GM23338 (cell line): ENCODE data around the gene ZFP36L1. TPM values are rescaled to one million over a fixed set of nuclear protein-coding genes. Genes with fewer than 3 reads are reported as not detected.

Source experiments
- ATAC-seq: fragments of 200-7000 bp; cut with Tn5 transposase; 3 replicates; pipeline ENCODE4 v1.9.1; 2020
- DNase-seq: peaks from one replicate; pipeline ENCODE4 v3.0.0-alpha.2; 2015; ENCODE audit warnings: low spot score
- H2AFZ ChIP-seq: fragments of 200-600 bp; sonication (generic); 2 replicates; pipeline ENCODE4 v1.8.0; 2016; ENCODE audit warnings: antibody characterized with exemption, mild to moderate bottlenecking, moderate library complexity
- H3F3A ChIP-seq: fragments of 200-600 bp; sonication (generic); replicated peaks from 2 replicates; pipeline ENCODE4 v1.8.0; 2017; ENCODE audit warnings: antibody characterized with exemption, mixed run types, low read depth
- H3K27ac ChIP-seq: fragments of 200-600 bp; sonication (generic); 2 replicates; pipeline ENCODE4 v1.6.1; 2016; ENCODE audit warnings: low read depth
- H3K27me3 ChIP-seq: fragments of 200-600 bp; sonication (generic); 2 replicates; pipeline ENCODE4 v1.8.0; 2016; ENCODE audit warnings: mild to moderate bottlenecking, mixed run types, moderate library complexity; ENCODE audit not compliant: insufficient read depth
- H3K36me3 ChIP-seq: fragments of 200-600 bp; sonication (generic); 2 replicates; pipeline ENCODE4 v1.8.0; 2016; ENCODE audit warnings: mild to moderate bottlenecking; ENCODE audit not compliant: insufficient read depth
- H3K4me1 ChIP-seq: fragments of 200-600 bp; sonication (generic); 2 replicates; pipeline ENCODE4 v1.8.0; 2016; ENCODE audit warnings: mild to moderate bottlenecking, moderate library complexity; ENCODE audit not compliant: insufficient read depth
- H3K4me2 ChIP-seq: fragments of 200-600 bp; sonication (generic); 2 replicates; pipeline ENCODE4 v1.7.1; 2017; ENCODE audit warnings: mixed run types
- H3K4me3 ChIP-seq: fragments of 200-600 bp; sonication (generic); 2 replicates; pipeline ENCODE4 v1.6.1; 2016; ENCODE audit warnings: mixed run types
- H3K79me2 ChIP-seq: fragments of 200-600 bp; sonication (generic); replicated peaks from 2 replicates; pipeline ENCODE4 v1.8.0; 2017; ENCODE audit warnings: mild to moderate bottlenecking; ENCODE audit not compliant: insufficient read depth
- H3K9me2 ChIP-seq: fragments of 200-600 bp; sonication (generic); 2 replicates; pipeline ENCODE4 v1.8.0; 2017; ENCODE audit not compliant: insufficient read depth
- H4K20me1 ChIP-seq: fragments of 200-600 bp; sonication (generic); replicated peaks from 2 replicates; pipeline ENCODE4 v1.8.0; 2017; ENCODE audit warnings: mild to moderate bottlenecking; ENCODE audit not compliant: insufficient read depth
- H3K27ac Mint-ChIP-seq: 2 replicates; pipeline ENCODE4 v1.8.0; 2020; ENCODE audit warnings: inconsistent platforms, mild to moderate bottlenecking, moderate library complexity, mixed read lengths
- H3K27me3 Mint-ChIP-seq: 3 replicates; pipeline ENCODE4 v1.8.0; 2022; ENCODE audit warnings: low read depth, mild to moderate bottlenecking, moderate library complexity, mixed read lengths, inconsistent platforms; ENCODE audit not compliant: insufficient read depth, poor library complexity
- H3K36me3 Mint-ChIP-seq: 3 replicates; pipeline ENCODE4 v1.8.0; 2021; ENCODE audit warnings: low read depth, mild to moderate bottlenecking, inconsistent platforms, moderate library complexity, mixed read lengths
- H3K4me1 Mint-ChIP-seq: 3 replicates; pipeline ENCODE4 v1.8.0; 2020; ENCODE audit warnings: mild to moderate bottlenecking, inconsistent platforms, mixed read lengths
- H3K4me3 Mint-ChIP-seq: 3 replicates; pipeline ENCODE4 v1.8.0; 2021; ENCODE audit warnings: moderate library complexity, mild to moderate bottlenecking, inconsistent platforms, mixed read lengths
- H3K9me3 Mint-ChIP-seq: 3 replicates; pipeline ENCODE4 v1.8.0; 2020; ENCODE audit warnings: moderate library complexity, mild to moderate bottlenecking, inconsistent platforms, mixed read lengths
- CREB1 ChIP-seq: fragments of 250-450 bp; sonication (Bioruptor Pico); IDR thresholded peaks from 2 replicates; pipeline ENCODE4 v1.5.0; 2020; ENCODE audit warnings: low read depth, mild to moderate bottlenecking, moderate library complexity
- CTCF ChIP-seq, 2 experiments: fragments of 200-600 bp in 1 of 2; sonication (generic) in 1 of 2; conservative IDR thresholded peaks; 2 replicates each; pipeline versions ENCODE4 v1.5.1 to v1.6.1; 2016 to 2017; ENCODE audit warnings: antibody characterized with exemption in 2 of 2, low read depth in 2 of 2, mild to moderate bottlenecking in 2 of 2, moderate library complexity in 1 of 2
- ETS1 ChIP-seq: IDR thresholded peaks from 2 replicates; pipeline ENCODE4 v1.6.1; 2016; ENCODE audit warnings: antibody characterized with exemption
- EZH2 ChIP-seq: fragments of 200-600 bp; sonication (generic); IDR thresholded peaks from one replicate; pipeline ENCODE4 v1.8.0; 2017; ENCODE audit warnings: antibody characterized with exemption, mild to moderate bottlenecking, low read depth; ENCODE audit not compliant: unreplicated experiment
- EZH2phosphoT487 ChIP-seq: fragments of 200-600 bp; sonication (generic); IDR thresholded peaks from one replicate; pipeline ENCODE4 v1.8.1; 2018; ENCODE audit warnings: antibody characterized with exemption; ENCODE audit not compliant: unreplicated experiment
- JUNB ChIP-seq: IDR thresholded peaks from one replicate; pipeline ENCODE4 v1.6.1; 2016; ENCODE audit warnings: antibody characterized with exemption; ENCODE audit not compliant: unreplicated experiment
- NANOG ChIP-seq: IDR thresholded peaks from 2 replicates; pipeline ENCODE4 v1.6.1; 2016; ENCODE audit warnings: antibody characterized with exemption, borderline replicate concordance
- POLR2AphosphoS5 ChIP-seq: IDR thresholded peaks from 2 replicates; pipeline ENCODE4 v1.6.1; 2016; ENCODE audit warnings: antibody characterized with exemption, low read depth
- REST ChIP-seq: IDR thresholded peaks from one replicate; pipeline ENCODE4 v1.6.1; 2018; ENCODE audit warnings: antibody characterized with exemption; ENCODE audit not compliant: unreplicated experiment
- STAT1 ChIP-seq: IDR thresholded peaks from one replicate; pipeline ENCODE4 v1.6.1; 2016; ENCODE audit warnings: antibody characterized with exemption; ENCODE audit not compliant: unreplicated experiment
- ZNF114 ChIP-seq: fragments of 250-450 bp; sonication (Bioruptor Pico); IDR thresholded peaks from 2 replicates; pipeline ENCODE4 v1.5.0; 2020; ENCODE audit warnings: mild to moderate bottlenecking, moderate library complexity
- ZNF331 ChIP-seq: fragments of 250-450 bp; sonication (Bioruptor Pico); IDR thresholded peaks from 2 replicates; pipeline ENCODE4 v1.5.0; 2020; ENCODE audit warnings: low read depth, mild to moderate bottlenecking, moderate library complexity
- ZNF462 ChIP-seq: fragments of 250-450 bp; sonication (Bioruptor Pico); IDR thresholded peaks from 2 replicates; pipeline ENCODE4 v1.5.0; 2020; ENCODE audit warnings: mild to moderate bottlenecking, moderate library complexity
- polyA plus RNA-seq: library from polyadenylated mRNA; unstranded; fragments of >200 nt; fragmentation: Nextera tagmentation; extraction: Ambion mirVana; gene quantifications from 2 replicates; pipeline ENCODE4 v1.2.1, GENCODE V29; 2016
- total RNA-seq: library from RNA; depleted of rRNA; stranded (reverse); fragments of >200 nt; shearing (Covaris generic); gene quantifications from 2 replicates; pipeline ENCODE4 v1.2.3, GENCODE V29; 2014

Gene ZFP36L1
- total and polyA plus RNA-seq, 2 experiments from 2014 or later: 148 to 382 TPM

- H3K4me2 ChIP-seq: no peak overlapping the region
- H3K27ac Mint-ChIP-seq: no peak overlapping the region
- no peak overlapping the region for H3K27ac ChIP-seq
- H2AFZ ChIP-seq: no peak overlapping the region
- no peaks in the 10 kb centered on the region for H3K79me2 ChIP-seq
- TF ChIP-seq JUNB: no peak
- TF ChIP-seq NANOG: no peak
- TF ChIP-seq ETS1: no peak
- TF ChIP-seq CTCF (conservative IDR thresholded peaks at IDR 0.05; ENCODE audit: low read depth in 2 of 2): no peak
- TF ChIP-seq EZH2phosphoT487: no peak
- TF ChIP-seq REST: no peak
- no peak for TF ChIP-seq ZNF462 (CRISPR knock-in tag)
- no peak for TF ChIP-seq STAT1
- no peak for TF ChIP-seq ZNF331
- TF ChIP-seq EZH2: no peak
- TF ChIP-seq ZNF114: no peak
- no peak for TF ChIP-seq CREB1 (CRISPR knock-in tag)
- TF ChIP-seq POLR2AphosphoS5: no peak
- no peaks in the 10 kb centered on the region for H3K9me2 ChIP-seq
- H3K27me3 Mint-ChIP-seq: peaks cover 9% of the 10 kb centered on the region
- no peaks in the 10 kb centered on the region for H3K36me3 ChIP-seq
- no peak for ATAC-seq
- no peak for DNase-seq
- no peaks in the 10 kb centered on the region; the same call in 1 of the 2 replicates for H3K4me1 ChIP-seq
- no peak overlapping the region for H3K4me3 Mint-ChIP-seq
- H3K27me3 ChIP-seq: no peaks in the 10 kb centered on the region
- no peak overlapping the region for H3K4me3 ChIP-seq
- peaks cover 13% of the 10 kb centered on the region for H3K4me1 Mint-ChIP-seq
- no peaks in the 10 kb centered on the region for H3K9me3 Mint-ChIP-seq
- H4K20me1 ChIP-seq: no peaks in the 10 kb centered on the region
- no peaks in the 10 kb centered on the region; the same call in 2 of the 3 replicates for H3K36me3 Mint-ChIP-seq
- H3F3A ChIP-seq: no peaks in the 10 kb centered on the region
Measured at GRCh38 chr14:68758301-68758700, 34.6 kb downstream of the ZFP36L1 start.
